ENCODE results near the gene DEAF1. TPM values are rescaled to one million over a fixed set of nuclear protein-coding genes. Genes with fewer than 3 reads are reported as not detected.

Gene DEAF1
- total RNA-seq, 2 donors from 2014 or later = 44.1 to 51.9 TPM

- Histone ChIP-seq H3K9me3 (ENCODE audit: control insufficient read depth, low read length) (no peaks in the 10 kb centered on the region), H3K4me1 (ENCODE audit: control insufficient read depth, insufficient read depth, low read length) (peaks cover under 1% of the 10 kb centered on the region), H3K4me3 (ENCODE audit: low read length) (no peak overlapping the region), H3K27me3 (ENCODE audit: control insufficient read depth, insufficient read depth, low read length, poor library complexity, severe bottlenecking) (no peaks in the 10 kb centered on the region), H3K9ac (ENCODE audit: extremely low read depth, low read length, poor library complexity, severe bottlenecking) (no peak overlapping the region), H3K36me3 (ENCODE audit: control insufficient read depth, insufficient read depth, low read length) (peaks cover 53% of the 10 kb centered on the region), H3K27ac (ENCODE audit: low read depth, low read length) (no peak overlapping the region)
- no peaks in the 10 kb centered on the region for H3K27me3 Mint-ChIP-seq (ENCODE audit: insufficient read depth)
- H3K9me3 Mint-ChIP-seq = no peaks in the 10 kb centered on the region
- no peak overlapping the region for H3K4me3 Mint-ChIP-seq
- WGBS, 2 experiments (ENCODE audit: insufficient coverage in 1 of 2, insufficient read length in 1 of 2) = 86 to 90% methylated on average over 4 to 9 of the region's 9 CpGs
- peaks cover 57% of the 10 kb centered on the region for H3K36me3 Mint-ChIP-seq (ENCODE audit: low read depth)
- H3K27ac Mint-ChIP-seq = no peak overlapping the region
- no peak for DNase-seq
- no peak for TF ChIP-seq CTCF (conservative IDR thresholded peaks at IDR 0.05)
- H3K4me1 Mint-ChIP-seq = peaks cover 11% of the 10 kb centered on the region
Observed at GRCh38 chr11:688681-689080, 6.3 kb downstream of the DEAF1 start.

GRCh38 chr11:687751-688150 is 7.3 kb downstream of the DEAF1 start:
- Mint-ChIP-seq H3K27me3 (ENCODE audit: insufficient read depth) (no peaks in the 10 kb centered on the region), H3K27ac (no peak overlapping the region), H3K4me1 (peaks cover 3% of the 10 kb centered on the region), H3K9me3 (no peaks in the 10 kb centered on the region), H3K36me3 (ENCODE audit: low read depth) (peaks cover 65% of the 10 kb centered on the region), H3K4me3 (no peak overlapping the region)
- TF ChIP-seq CTCF (conservative IDR thresholded peaks at IDR 0.05) = no peak
- 84 to 93% methylated on average over 8 to 13 of the region's 13 CpGs for WGBS, 2 experiments (ENCODE audit: insufficient coverage in 1 of 2, insufficient read length in 1 of 2)
- Histone ChIP-seq H3K4me3 (ENCODE audit: low read length) (no peak overlapping the region), H3K4me1 (ENCODE audit: control insufficient read depth, insufficient read depth, low read length) (no peaks in the 10 kb centered on the region), H3K27ac (ENCODE audit: low read depth, low read length) (no peak overlapping the region), H3K9ac (ENCODE audit: extremely low read depth, low read length, poor library complexity, severe bottlenecking) (no peak overlapping the region), H3K27me3 (ENCODE audit: control insufficient read depth, insufficient read depth, low read length, poor library complexity, severe bottlenecking) (no peaks in the 10 kb centered on the region), H3K36me3 (ENCODE audit: control insufficient read depth, insufficient read depth, low read length) (peaks cover 62% of the 10 kb centered on the region), H3K9me3 (ENCODE audit: control insufficient read depth, low read length) (no peaks in the 10 kb centered on the region)
- no peak for DNase-seq

- no peaks in the 10 kb centered on the region for H3K4me1 Mint-ChIP-seq
- H3K27me3 Mint-ChIP-seq (ENCODE audit: insufficient read depth) = no peaks in the 10 kb centered on the region
- no peak for TF ChIP-seq CTCF (conservative IDR thresholded peaks at IDR 0.05)
- Histone ChIP-seq H3K27ac (ENCODE audit: low read depth, low read length) (no peak overlapping the region), H3K36me3 (ENCODE audit: control insufficient read depth, insufficient read depth, low read length) (peaks cover 73% of the 10 kb centered on the region), H3K4me1 (ENCODE audit: control insufficient read depth, insufficient read depth, low read length) (no peaks in the 10 kb centered on the region), H3K9me3 (ENCODE audit: control insufficient read depth, low read length) (no peaks in the 10 kb centered on the region), H3K4me3 (ENCODE audit: low read length) (no peak overlapping the region), H3K9ac (ENCODE audit: extremely low read depth, low read length, poor library complexity, severe bottlenecking) (no peak overlapping the region), H3K27me3 (ENCODE audit: control insufficient read depth, insufficient read depth, low read length, poor library complexity, severe bottlenecking) (no peaks in the 10 kb centered on the region)
- H3K36me3 Mint-ChIP-seq (ENCODE audit: low read depth) = peaks cover 76% of the 10 kb centered on the region
- no peak overlapping the region for H3K27ac Mint-ChIP-seq
- no peak for DNase-seq
- H3K4me3 Mint-ChIP-seq = no peak overlapping the region
- 91 to 95% methylated on average over 22 to 30 of the region's 30 CpGs for WGBS, 2 experiments (ENCODE audit: insufficient coverage in 1 of 2, insufficient read length in 1 of 2)
- H3K9me3 Mint-ChIP-seq = no peaks in the 10 kb centered on the region
Observed at GRCh38 chr11:686451-687243, 8.4 kb downstream of the DEAF1 start.

Measured in endodermal cell (in vitro differentiated cells).